PC-9 (cell line): Measurements from ENCODE around the gene ROPN1B. TPM values are rescaled to one million over a fixed set of nuclear protein-coding genes. Genes with fewer than 3 reads are reported as not detected.
"Not testable (repeated sequence)": the region's sequence is repeated elsewhere in the genome, so short reads cannot be mapped to it uniquely, and the experiment has no call there.

ENCODE experiments used
- BruUV-seq: library from RNA; stranded (reverse); fragments of 400-500 nt; replicated peaks from 2 replicates; lab custom pipeline; 2021; lab: Mats Ljungman, UMichigan
- CTCF ChIA-PET: fragments of 300-600 bp; sonication (Branson Sonifier 250); formaldehyde crosslinking; loops from one replicate; lab custom pipeline; 2022; ENCODE audit warnings: antibody characterized with exemption; lab: Charles Lee
- POLR2A ChIA-PET: fragments of 300-600 bp; sonication (Branson Sonifier 250); formaldehyde crosslinking; loops from one replicate; lab custom pipeline; 2022; ENCODE audit warnings: antibody characterized with exemption; ENCODE audit not compliant: unreplicated experiment; lab: Charles Lee
- DNase-seq, 2 experiments: peaks; one replicate each; pipeline versions ENCODE4 v3.0.0 to v3.0.0-alpha.2; 2015 to 2022; ENCODE audit warnings: mixed read lengths in 1 of 2
- H2AFZ ChIP-seq: fragments of 200-600 bp; sonication (generic); 2 replicates; pipeline ENCODE4 v1.8.1; 2017; ENCODE audit warnings: antibody characterized with exemption
- H3F3A ChIP-seq: fragments of 200-600 bp; sonication (generic); 2 replicates; pipeline ENCODE4 v1.8.1; 2017; ENCODE audit warnings: antibody characterized with exemption, mild to moderate bottlenecking, low read depth; ENCODE audit not compliant: insufficient read depth
- H3K27ac ChIP-seq: fragments of 200-600 bp; sonication (generic); 2 replicates; pipeline ENCODE4 v1.6.1; 2016; ENCODE audit warnings: mixed run types
- H3K27me3 ChIP-seq: fragments of 200-600 bp; sonication (generic); 2 replicates; pipeline ENCODE4 v1.6.1; 2016; ENCODE audit warnings: low read depth, mixed run types; ENCODE audit not compliant: insufficient read depth
- H3K36me3 ChIP-seq: fragments of 200-600 bp; sonication (generic); 2 replicates; pipeline ENCODE4 v1.6.1; 2016; ENCODE audit warnings: low read depth, mixed run types
- H3K4me1 ChIP-seq: fragments of 200-600 bp; sonication (generic); replicated peaks from 2 replicates; pipeline ENCODE4 v1.6.1; 2016; ENCODE audit warnings: mixed run types; ENCODE audit not compliant: insufficient read depth
- H3K4me2 ChIP-seq: fragments of 200-600 bp; sonication (generic); 2 replicates; pipeline ENCODE4 v1.6.1; 2017; ENCODE audit warnings: mixed run types
- H3K4me3 ChIP-seq: fragments of 200-600 bp; sonication (generic); 2 replicates; pipeline ENCODE4 v1.6.1; 2016; ENCODE audit warnings: mixed run types
- H3K79me2 ChIP-seq: fragments of 200-600 bp; sonication (generic); 2 replicates; pipeline ENCODE4 v1.6.1; 2017; ENCODE audit warnings: low read depth, mixed run types
- H3K9me2 ChIP-seq: fragments of 200-600 bp; sonication (generic); 2 replicates; pipeline ENCODE4 v1.8.1; 2017; ENCODE audit warnings: mild to moderate bottlenecking; ENCODE audit not compliant: insufficient read depth
- H3K9me3 ChIP-seq: fragments of 200-600 bp; sonication (generic); 2 replicates; pipeline ENCODE4 v1.8.1; 2016; ENCODE audit warnings: low read depth; ENCODE audit not compliant: insufficient read depth
- H4K20me1 ChIP-seq: fragments of 200-600 bp; sonication (generic); 2 replicates; pipeline ENCODE4 v1.8.1; 2017; ENCODE audit not compliant: insufficient read depth
- intact Hi-C: fragments of 100-400 bp; cut with micrococcal nuclease; formaldehyde crosslinking; loops from one replicate; pipeline ENCODE4 v1.10.0; 2022; ENCODE audit not compliant: unreplicated experiment
- total RNA-seq: library from RNA; stranded (reverse); gene quantifications from 2 replicates; pipeline ENCODE4 v1.2.3, GENCODE V29; 2021
- TF ChIP-seq, protein P1 (sequence below): fragments of 200-600 bp; sonication (generic); conservative IDR thresholded peaks from 2 replicates; pipeline ENCODE4 v1.6.1; 2017; ENCODE audit warnings: mixed run types, antibody characterized with exemption, mild to moderate bottlenecking, moderate library complexity

Gene ROPN1B
- total RNA-seq, 1 experiment from 2014 or later = 0.85 TPM

DNA sequence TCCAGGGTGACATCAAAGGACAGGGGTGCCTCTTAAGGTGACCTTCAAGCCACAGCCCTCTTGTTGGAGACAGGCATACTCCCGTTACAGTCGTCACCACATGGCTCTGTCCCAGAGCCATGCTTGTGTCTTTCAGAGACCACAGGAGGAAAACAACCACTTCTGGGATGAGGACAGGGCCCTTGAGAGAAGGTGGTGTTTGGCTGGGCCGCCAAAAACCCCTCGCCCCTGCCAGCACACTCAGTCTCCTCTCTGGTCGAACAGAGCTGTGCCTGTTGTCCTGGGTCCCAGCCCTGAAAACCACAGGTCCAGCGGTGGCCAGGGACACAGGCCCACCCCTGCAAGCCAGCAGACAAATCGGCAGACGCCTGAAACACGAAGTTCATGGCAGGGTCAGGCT lies 44.7 kb upstream of the ROPN1B start:
- H2AFZ ChIP-seq, H3K9me2 ChIP-seq, H3K27ac ChIP-seq, CTCF ChIA-PET, DNase-seq, H3K4me2 ChIP-seq, POLR2A ChIA-PET, H4K20me1 ChIP-seq, H3K79me2 ChIP-seq, BruUV-seq, H3K36me3 ChIP-seq, H3K4me1 ChIP-seq, H3K27me3 ChIP-seq, H3K4me3 ChIP-seq, H3F3A ChIP-seq, H3K9me3 ChIP-seq: not testable (repeated sequence)
- intact Hi-C loops = loop anchor here (5.0 kb wide), 2 partner anchors 273 to 778 kb away; partner anchors contain the start of gene CHCHD6

DNA sequence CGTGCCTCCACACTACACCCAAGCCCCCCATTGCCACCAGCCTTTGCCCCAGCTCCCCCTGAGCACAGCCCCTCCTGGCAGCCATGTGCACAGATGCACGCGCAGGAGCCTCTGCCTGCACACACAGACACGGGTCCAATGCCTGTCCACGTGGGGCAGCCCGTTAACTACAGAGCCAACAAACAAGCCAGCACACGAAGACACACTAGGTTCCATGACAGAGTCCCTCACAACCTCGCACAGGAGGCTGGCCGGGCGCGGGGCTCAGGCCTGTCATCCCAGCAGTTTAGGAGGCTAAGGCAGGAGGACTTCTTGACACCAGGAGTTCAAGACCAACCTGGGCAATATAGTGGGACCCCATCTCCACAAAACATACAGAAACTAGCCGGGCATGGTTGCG lies 43.3 kb upstream of the ROPN1B start:
- H2AFZ ChIP-seq, H3K9me3 ChIP-seq, H3K79me2 ChIP-seq, H3K36me3 ChIP-seq, H3K4me1 ChIP-seq, H3K9me2 ChIP-seq, H4K20me1 ChIP-seq, H3K4me3 ChIP-seq, DNase-seq, H3K27ac ChIP-seq, H3F3A ChIP-seq, H3K27me3 ChIP-seq, H3K4me2 ChIP-seq, POLR2A ChIA-PET, intact Hi-C loops, BruUV-seq: not testable (repeated sequence)
- CTCF ChIA-PET = interaction anchor here (0.7 kb wide), 1 partner anchor 212 kb away, joined by 4 read pairs; no protein-coding TSS in a partner anchor

DNA sequence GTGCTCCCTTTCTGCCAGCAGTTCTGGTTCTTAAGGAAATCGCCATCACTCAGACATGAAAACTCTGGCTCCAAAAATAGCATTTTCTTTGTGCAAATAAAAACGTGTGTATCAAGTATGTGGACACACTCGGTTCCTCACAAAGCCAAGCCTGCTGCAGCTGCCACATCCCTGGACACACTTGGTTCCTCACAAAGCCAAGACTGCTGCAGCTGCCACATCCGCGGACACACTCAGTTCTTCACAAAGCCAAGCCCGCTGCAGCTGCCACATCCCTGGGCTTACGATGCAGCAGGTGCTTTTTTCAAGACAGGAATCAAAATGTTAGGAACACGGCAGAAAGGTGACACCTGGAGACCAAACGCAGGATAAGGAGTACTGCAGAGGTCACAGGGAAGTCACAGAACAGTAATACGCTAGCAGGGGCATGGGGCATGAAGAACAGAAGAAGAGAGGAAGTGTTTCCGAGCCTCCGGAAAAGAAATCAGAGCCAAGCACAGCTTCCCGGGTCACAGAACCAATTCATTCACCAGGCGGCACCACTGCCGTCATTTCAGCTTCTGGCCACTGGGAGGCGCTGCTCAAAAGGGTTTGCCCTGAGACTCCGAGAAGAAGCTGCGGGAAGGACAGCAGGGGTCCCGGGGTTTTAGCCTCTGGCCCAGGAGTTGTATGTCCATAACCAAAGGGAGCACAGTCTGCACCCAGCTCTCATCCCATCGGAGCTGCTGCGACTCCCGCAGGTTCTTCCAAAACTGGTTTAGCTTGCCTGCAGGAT lies 40.0 kb upstream of the ROPN1B start:
- H3K79me2 ChIP-seq, POLR2A ChIA-PET, H3K9me3 ChIP-seq, H3K4me3 ChIP-seq, H3K36me3 ChIP-seq, H3F3A ChIP-seq, H3K27ac ChIP-seq, H2AFZ ChIP-seq, H3K9me2 ChIP-seq, H4K20me1 ChIP-seq, H3K4me2 ChIP-seq, H3K4me1 ChIP-seq, H3K27me3 ChIP-seq, BruUV-seq: not testable (repeated sequence)
- peak in 1 of 2 experiments; percentile 75 for DNase-seq
- CTCF ChIA-PET = interaction anchor here (0.6 to 1.1 kb wide), 3 partner anchors 203 to 733 kb away, joined by 3 read pairs; no protein-coding TSS in a partner anchor
- TF ChIP-seq, protein P1, sequence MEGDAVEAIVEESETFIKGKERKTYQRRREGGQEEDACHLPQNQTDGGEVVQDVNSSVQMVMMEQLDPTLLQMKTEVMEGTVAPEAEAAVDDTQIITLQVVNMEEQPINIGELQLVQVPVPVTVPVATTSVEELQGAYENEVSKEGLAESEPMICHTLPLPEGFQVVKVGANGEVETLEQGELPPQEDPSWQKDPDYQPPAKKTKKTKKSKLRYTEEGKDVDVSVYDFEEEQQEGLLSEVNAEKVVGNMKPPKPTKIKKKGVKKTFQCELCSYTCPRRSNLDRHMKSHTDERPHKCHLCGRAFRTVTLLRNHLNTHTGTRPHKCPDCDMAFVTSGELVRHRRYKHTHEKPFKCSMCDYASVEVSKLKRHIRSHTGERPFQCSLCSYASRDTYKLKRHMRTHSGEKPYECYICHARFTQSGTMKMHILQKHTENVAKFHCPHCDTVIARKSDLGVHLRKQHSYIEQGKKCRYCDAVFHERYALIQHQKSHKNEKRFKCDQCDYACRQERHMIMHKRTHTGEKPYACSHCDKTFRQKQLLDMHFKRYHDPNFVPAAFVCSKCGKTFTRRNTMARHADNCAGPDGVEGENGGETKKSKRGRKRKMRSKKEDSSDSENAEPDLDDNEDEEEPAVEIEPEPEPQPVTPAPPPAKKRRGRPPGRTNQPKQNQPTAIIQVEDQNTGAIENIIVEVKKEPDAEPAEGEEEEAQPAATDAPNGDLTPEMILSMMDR = peak; percentile 89
- intact Hi-C loops = loop anchor here (2.0 kb wide), 1 partner anchor 156 kb away; the partner anchor contains the start of gene SLC41A3

DNA sequence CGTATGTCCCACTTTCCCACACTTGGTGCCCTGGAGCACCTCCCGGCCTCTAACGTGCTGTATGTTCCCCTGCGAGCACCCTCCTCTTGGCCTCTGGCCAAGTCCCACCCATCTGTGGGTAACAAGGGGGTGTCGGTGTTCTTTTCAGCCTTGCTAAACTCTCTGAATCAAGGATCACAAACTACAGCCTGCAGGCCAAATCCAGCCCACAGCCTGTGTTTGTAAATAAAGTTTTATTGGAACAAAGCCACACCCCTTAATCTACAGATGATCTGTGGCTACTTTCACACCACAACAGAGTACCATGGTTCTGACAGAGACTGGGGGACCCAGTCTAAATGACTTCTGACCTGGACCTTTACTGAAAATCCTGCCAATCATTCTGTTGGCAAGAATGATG lies 39.2 kb upstream of the ROPN1B start:
- intact Hi-C loops = loop anchor here (2.0 kb wide), 1 partner anchor 155 kb away; the partner anchor contains the start of gene SLC41A3
- CTCF ChIA-PET = interaction anchor here (0.6 to 1.1 kb wide), 3 partner anchors 202 to 734 kb away, joined by 3 read pairs; no protein-coding TSS in a partner anchor
- H3K27me3 ChIP-seq, H3F3A ChIP-seq, H3K27ac ChIP-seq, H3K4me1 ChIP-seq, H3K36me3 ChIP-seq, H4K20me1 ChIP-seq, H3K4me3 ChIP-seq, H3K9me2 ChIP-seq, H3K4me2 ChIP-seq, H3K79me2 ChIP-seq, H2AFZ ChIP-seq, POLR2A ChIA-PET, BruUV-seq, H3K9me3 ChIP-seq, DNase-seq: not testable (repeated sequence)

DNA sequence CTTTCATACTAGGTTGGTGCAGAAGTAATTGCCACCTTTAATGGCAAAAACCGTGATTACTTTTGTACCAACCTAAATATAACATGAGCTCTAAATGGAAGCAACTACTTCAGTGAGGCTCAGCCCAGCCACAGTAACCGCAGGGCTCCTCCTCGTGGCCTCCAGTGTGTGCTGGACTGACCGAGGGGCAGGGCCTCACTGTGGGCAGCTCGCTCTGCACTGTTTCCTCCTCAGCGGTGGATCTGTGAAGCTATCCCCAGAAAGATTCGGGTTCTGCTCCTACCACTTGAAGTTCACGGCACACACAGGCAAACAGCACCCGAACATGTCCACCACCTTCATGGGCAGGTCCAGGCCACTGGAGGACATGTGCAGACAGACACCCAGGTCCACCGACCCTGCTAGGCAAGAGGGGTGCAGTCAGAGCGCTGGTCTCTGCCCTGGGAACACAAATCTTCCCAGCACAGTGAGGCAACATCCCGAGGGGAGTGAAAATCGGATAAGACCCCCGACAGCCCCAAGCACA lies 37.6 kb upstream of the ROPN1B start:
- POLR2A ChIA-PET, H3K27me3 ChIP-seq, H2AFZ ChIP-seq, H3K4me2 ChIP-seq, H3K79me2 ChIP-seq, H3K4me1 ChIP-seq, H3K27ac ChIP-seq, DNase-seq, H3K4me3 ChIP-seq, H4K20me1 ChIP-seq, H3K9me3 ChIP-seq, H3K9me2 ChIP-seq, intact Hi-C loops, BruUV-seq, H3F3A ChIP-seq, H3K36me3 ChIP-seq: not testable (repeated sequence)
- CTCF ChIA-PET = interaction anchor here (0.6 kb wide), 1 partner anchor 343 kb away, joined by 9 read pairs; no protein-coding TSS in a partner anchor

DNA sequence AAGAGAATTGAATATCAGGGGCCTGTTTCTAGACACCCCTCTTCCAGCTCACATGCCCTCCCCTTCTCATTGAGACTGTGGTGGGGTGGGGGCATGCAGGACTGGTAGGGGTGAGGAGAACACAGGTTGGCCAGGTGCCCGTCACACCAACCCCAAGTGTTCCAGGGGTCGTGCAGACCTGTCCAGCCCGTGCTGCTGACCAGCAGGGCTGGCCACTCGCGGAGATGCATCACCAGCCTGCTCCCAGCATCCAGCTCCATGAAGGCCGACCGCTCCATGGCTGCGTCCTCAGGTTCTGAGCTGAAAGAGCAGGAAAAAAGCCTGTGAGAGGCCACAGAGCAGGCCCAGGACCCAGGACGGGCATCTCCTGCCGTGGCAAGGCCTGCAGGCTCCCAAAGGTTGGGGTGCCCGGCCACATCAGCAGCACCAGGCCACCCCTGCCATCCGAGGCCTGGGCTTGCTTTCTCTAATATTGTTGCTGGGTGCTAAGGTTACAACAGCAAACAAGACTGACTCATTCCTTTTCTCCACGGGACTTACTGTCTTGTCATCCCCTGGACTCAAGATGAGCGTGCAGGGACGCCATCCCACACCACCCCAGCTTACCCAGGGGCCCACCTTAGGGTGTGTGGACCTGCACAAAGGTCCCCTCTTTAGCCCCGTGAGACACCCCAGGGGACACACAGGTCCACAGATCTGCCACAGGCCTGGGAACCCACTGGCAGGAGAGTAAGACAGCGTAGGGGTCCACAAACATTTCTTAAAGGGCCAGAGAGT lies 35.4 kb upstream of the ROPN1B start:
- H3K36me3 ChIP-seq, POLR2A ChIA-PET, H3K4me3 ChIP-seq, H3K79me2 ChIP-seq, DNase-seq, BruUV-seq, H2AFZ ChIP-seq, H3K4me2 ChIP-seq, H3K27me3 ChIP-seq, H3F3A ChIP-seq, H3K4me1 ChIP-seq, H3K27ac ChIP-seq, H3K9me2 ChIP-seq, CTCF ChIA-PET, H3K9me3 ChIP-seq, H4K20me1 ChIP-seq: not testable (repeated sequence)
- intact Hi-C loops = loop anchor here (2.0 kb wide), 2 partner anchors 147 to 195 kb away; no protein-coding TSS in a partner anchor
